Stomach (tissue), 9 donors: ENCODE measurements around the gene TEX26. TPM values are rescaled to one million over a fixed set of nuclear protein-coding genes. Genes with fewer than 3 reads are reported as not detected.

ENCODE experiments used
- DNase-seq, 2 donors: peaks; one replicate each; pipeline versions ENCODE4 v3.0.0 to v3.0.0-alpha.2; 2013 to 2019
- H3K27ac ChIP-seq, 5 donors: fragments of 200-600 bp in 4 of 5; sonication (generic) in 4 of 5; one replicate each; pipeline ENCODE4 v1.5.1; 2013 to 2019; ENCODE audit warnings: mild to moderate bottlenecking in 1 of 5, moderate library complexity in 1 of 5
- H3K27me3 ChIP-seq, 3 donors: fragments of 200-600 bp; sonication (generic); one replicate each; pipeline ENCODE4 v1.5.1; 2017 to 2019; ENCODE audit warnings: mixed run types in 1 of 3
- H3K36me3 ChIP-seq, 4 donors: fragments of 200-600 bp; sonication (generic); 1 replicate in 3 of 4; 2 replicates in 1 of 4; pipeline ENCODE4 v1.5.1; 2016 to 2019
- H3K4me1 ChIP-seq, 4 donors: fragments of 200-600 bp; sonication (generic); one replicate each; pipeline ENCODE4 v1.5.1; 2016 to 2019
- H3K4me3 ChIP-seq, 4 donors: fragments of 200-600 bp; sonication (generic) in 3 of 4; one replicate each; pipeline ENCODE4 v1.5.1; 2016 to 2019; ENCODE audit warnings: mild to moderate bottlenecking in 1 of 4
- H3K9me3 ChIP-seq, 4 donors: fragments of 200-600 bp; sonication (generic); one replicate each; pipeline ENCODE4 v1.5.1; 2016 to 2019
- EP300 ChIP-seq: sonication (generic); formaldehyde crosslinking; IDR thresholded peaks from one replicate; pipeline ENCODE4 v1.6.1; 2017; ENCODE audit warnings: antibody characterized with exemption
- POLR2A ChIP-seq, 4 donors: fragments of 450-650 bp; IDR thresholded peaks; one replicate each; pipeline ENCODE4 v1.6.1; 2016; ENCODE audit warnings: antibody characterized with exemption in 4 of 4, control low read depth in 2 of 4, mild to moderate bottlenecking in 1 of 4, moderate library complexity in 1 of 4
- POLR2AphosphoS5 ChIP-seq, 3 donors: sonication (generic); formaldehyde crosslinking; IDR thresholded peaks; one replicate each; pipeline ENCODE4 v1.6.1; 2016; ENCODE audit warnings: antibody characterized with exemption in 3 of 3
- WGBS, 5 donors: extraction: QIAGEN DNeasy Blood & Tissue Kit in 3 of 5; methylation state at CpG; one replicate each; pipeline versions ENCODE4 v1.1.5 to v1.1.7; 2013 to 2018; 5-methylcytosine and 5-hydroxymethylcytosine counted together
- intact Hi-C: fragments of 100-400 bp; cut with DNase I; formaldehyde crosslinking; loops from one replicate; pipeline ENCODE4 v1.15.1; 2023; ENCODE audit warnings: low total_unique reads
- polyA plus RNA-seq, 3 donors: library from polyadenylated mRNA; stranded (reverse); fragments of 200-250 nt; gene quantifications; one replicate each; pipeline ENCODE4 v1.2.3, GENCODE V29; 2013
- total RNA-seq, 5 donors: library from RNA; depleted of rRNA; stranded (reverse); fragments of >200 nt; gene quantifications; one replicate each; pipeline versions ENCODE4 v1.1.0 to v1.2.3, GENCODE V29; 2014 to 2016
- TF ChIP-seq, protein P1 (sequence below), 7 experiments: fragments of 450-650 bp in 4 of 7; fragments of 200-600 bp in 3 of 7; sonication (generic) in 3 of 7; IDR thresholded peaks; one replicate each; pipeline ENCODE4 v1.5.1; 2016 to 2019; ENCODE audit warnings: antibody characterized with exemption in 7 of 7, control low read depth in 2 of 7, mild to moderate bottlenecking in 1 of 7
- donor health status: healthy with polysubstance abuse.
- donor health status: Bipolar disorder and iron deficiency.
- donor health status: healthy.

Gene TEX26
- total and polyA plus RNA-seq, 8 donors = 0.50 TPM; not detected in 7

DNA sequence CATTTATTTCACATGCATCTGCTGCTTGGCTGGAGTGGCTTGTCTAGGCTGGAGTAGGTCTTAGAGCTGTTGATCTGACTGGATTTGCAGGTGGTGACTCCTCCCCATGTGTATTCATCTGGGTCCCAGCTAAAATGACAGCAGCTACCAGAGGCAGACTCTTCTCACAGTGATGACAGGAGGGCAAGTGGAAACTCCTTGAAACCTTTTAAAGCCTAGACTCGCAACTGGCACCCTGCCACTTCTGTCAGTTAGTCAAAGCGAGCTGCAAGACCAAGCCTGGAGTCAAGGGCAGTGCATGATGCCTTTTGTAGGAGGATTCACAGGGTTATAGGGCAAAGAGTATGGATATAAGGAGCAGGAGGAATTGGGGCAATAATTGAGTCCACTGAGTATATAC lies 65.2 kb downstream of the TEX26 start:
- TF ChIP-seq POLR2AphosphoS5 (IDR thresholded peaks at IDR 0.05) = no peak
- no peak for TF ChIP-seq EP300
- TF ChIP-seq POLR2A (IDR thresholded peaks at IDR 0.05) = no peak
- TF ChIP-seq, protein P1, sequence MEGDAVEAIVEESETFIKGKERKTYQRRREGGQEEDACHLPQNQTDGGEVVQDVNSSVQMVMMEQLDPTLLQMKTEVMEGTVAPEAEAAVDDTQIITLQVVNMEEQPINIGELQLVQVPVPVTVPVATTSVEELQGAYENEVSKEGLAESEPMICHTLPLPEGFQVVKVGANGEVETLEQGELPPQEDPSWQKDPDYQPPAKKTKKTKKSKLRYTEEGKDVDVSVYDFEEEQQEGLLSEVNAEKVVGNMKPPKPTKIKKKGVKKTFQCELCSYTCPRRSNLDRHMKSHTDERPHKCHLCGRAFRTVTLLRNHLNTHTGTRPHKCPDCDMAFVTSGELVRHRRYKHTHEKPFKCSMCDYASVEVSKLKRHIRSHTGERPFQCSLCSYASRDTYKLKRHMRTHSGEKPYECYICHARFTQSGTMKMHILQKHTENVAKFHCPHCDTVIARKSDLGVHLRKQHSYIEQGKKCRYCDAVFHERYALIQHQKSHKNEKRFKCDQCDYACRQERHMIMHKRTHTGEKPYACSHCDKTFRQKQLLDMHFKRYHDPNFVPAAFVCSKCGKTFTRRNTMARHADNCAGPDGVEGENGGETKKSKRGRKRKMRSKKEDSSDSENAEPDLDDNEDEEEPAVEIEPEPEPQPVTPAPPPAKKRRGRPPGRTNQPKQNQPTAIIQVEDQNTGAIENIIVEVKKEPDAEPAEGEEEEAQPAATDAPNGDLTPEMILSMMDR (IDR thresholded peaks at IDR 0.05) = no peak
- intact Hi-C loops = no loop called here
- H3K27ac ChIP-seq = no peak overlapping the region
- H3K27me3 ChIP-seq = peaks cover 0 to 7% (median 0%) of the 10 kb centered on the region in 3 donors
- H3K4me1 ChIP-seq = peaks cover 0 to 8% (median 0%) of the 10 kb centered on the region in 4 donors
- no peaks in the 10 kb centered on the region for H3K36me3 ChIP-seq
- H3K4me3 ChIP-seq = no peak overlapping the region
- peak in 1 of 2 donors; percentile 30 for DNase-seq
- no peaks in the 10 kb centered on the region for H3K9me3 ChIP-seq
- 22 to 50% (median 48%) methylated on average over 2 of the region's 2 CpGs for WGBS, 5 donors

DNA sequence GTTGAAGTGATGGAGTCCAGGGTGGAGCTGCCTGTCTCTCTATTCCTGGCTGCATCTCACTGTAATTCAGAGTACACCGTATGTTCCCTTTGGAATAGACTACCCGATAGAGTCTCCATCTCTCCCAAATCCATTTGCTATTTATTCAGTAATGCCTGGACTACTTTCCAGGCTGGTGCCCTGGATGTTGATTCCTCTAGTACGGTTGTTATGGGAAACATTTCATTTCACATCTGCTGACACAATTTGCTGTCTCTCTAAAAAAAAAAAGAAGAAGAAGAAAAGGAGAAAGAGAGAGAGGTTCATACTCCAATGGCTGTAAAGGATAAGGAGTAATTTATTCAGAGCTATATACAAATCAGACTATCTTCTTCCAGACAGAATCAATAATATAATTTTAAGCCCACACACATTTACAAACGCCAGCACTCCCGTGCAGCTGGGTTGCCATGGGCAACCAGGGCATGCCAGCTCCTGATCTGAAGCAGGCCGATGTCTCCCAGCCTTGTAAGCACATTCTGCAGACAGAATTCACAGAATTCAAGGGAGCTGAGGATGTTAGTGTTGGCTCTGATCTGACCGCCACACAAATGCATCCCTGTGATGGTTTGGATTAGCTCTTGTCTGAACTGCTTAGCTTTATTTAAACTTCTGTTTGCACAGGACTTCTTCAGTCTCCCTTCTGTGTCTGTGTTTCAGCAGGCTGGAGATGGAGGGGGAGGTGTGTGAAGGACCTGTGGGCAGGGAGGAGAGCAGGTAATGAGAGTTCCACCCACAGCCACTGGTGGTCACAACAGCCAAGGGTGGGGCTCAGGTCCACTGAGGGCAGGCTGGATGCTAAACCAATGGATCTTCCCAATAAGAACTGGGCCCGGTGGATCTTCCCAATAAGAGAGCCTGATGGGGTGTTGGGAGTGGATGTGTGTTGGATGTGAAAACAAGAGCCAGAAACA lies 66.0 kb downstream of the TEX26 start:
- Histone ChIP-seq H3K36me3 (no peaks in the 10 kb centered on the region), H3K27me3 (peaks cover 0 to 7% (median 0%) of the 10 kb centered on the region in 3 donors), H3K4me3 (no peak overlapping the region), H3K9me3 (no peaks in the 10 kb centered on the region), H3K4me1 (peaks cover 0 to 8% (median 0%) of the 10 kb centered on the region in 4 donors), H3K27ac (no peak overlapping the region)
- intact Hi-C loops = no loop called here
- TF ChIP-seq POLR2A (IDR thresholded peaks at IDR 0.05) = no peak
- no peak for TF ChIP-seq EP300
- TF ChIP-seq, protein P1 (IDR thresholded peaks at IDR 0.05) = no peak
- TF ChIP-seq POLR2AphosphoS5 (IDR thresholded peaks at IDR 0.05) = no peak
- WGBS, 5 donors = 38 to 47% (median 42%) methylated on average over 8 of the region's 8 CpGs
- DNase-seq = peak in 1 of 2 donors; percentile 82

DNA sequence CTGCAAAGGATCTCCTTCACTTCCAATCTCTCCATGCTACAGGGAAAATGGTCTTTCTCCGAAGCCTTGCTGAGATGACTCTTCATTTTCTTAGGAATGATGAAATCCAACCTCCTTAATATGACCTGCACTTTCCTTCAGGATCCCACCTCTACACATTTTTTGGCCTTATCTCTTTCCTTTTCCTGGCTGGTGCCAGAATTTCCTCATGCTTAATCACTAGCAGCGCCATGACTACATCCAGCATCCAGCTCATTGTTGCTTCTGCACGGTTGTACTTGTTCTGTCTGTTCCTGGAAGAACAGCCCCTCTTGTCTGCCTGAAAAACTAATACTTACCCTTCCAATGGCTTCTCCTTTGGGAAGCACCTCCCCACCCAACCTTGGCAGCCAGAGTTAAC lies 68.4 kb downstream of the TEX26 start:
- Histone ChIP-seq H3K9me3 (no peaks in the 10 kb centered on the region), H3K4me1 (peaks cover 0 to 8% (median 0%) of the 10 kb centered on the region in 4 donors), H3K4me3 (no peak overlapping the region), H3K27ac (no peak overlapping the region), H3K27me3 (peaks cover 0 to 7% (median 0%) of the 10 kb centered on the region in 3 donors), H3K36me3 (no peaks in the 10 kb centered on the region)
- TF ChIP-seq POLR2AphosphoS5 (IDR thresholded peaks at IDR 0.05) (no peak), POLR2A (IDR thresholded peaks at IDR 0.05) (no peak)
- TF ChIP-seq, protein P1 (IDR thresholded peaks at IDR 0.05) = no peak
- WGBS, 5 donors = 62 to 73% (median 67%) methylated on average over 3 of the region's 3 CpGs
- DNase-seq = no peak
- intact Hi-C loops = no loop called here

DNA sequence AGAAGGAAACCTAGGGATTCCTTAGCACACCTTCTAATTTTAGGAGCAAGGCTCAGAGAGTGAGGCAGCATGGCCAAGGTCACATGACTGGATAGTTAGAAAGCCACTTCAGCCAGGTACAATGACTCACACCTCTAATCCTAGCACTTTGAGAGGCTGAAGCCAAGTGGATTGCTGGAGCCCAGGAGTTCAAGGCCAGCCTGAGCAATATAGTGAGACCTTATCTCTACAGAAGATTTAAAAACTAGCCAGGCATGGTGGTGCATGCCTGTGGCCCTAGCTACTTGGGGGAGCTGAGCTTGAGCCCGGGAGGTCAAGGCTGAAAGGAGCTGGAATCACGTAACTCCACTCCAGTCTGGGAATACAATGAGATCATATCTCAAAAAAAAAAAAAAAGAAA lies 69.2 kb downstream of the TEX26 start:
- WGBS, 5 donors = 36 to 41% (median 38%) methylated on average over 2 of the region's 2 CpGs
- H3K9me3 ChIP-seq = no peaks in the 10 kb centered on the region
- intact Hi-C loops = no loop called here
- H3K4me1 ChIP-seq = peaks cover 0 to 8% (median 0%) of the 10 kb centered on the region in 4 donors
- no peak overlapping the region for H3K4me3 ChIP-seq
- no peak overlapping the region for H3K27ac ChIP-seq
- no peak for TF ChIP-seq POLR2AphosphoS5 (IDR thresholded peaks at IDR 0.05)
- TF ChIP-seq POLR2A (IDR thresholded peaks at IDR 0.05) = no peak
- no peaks in the 10 kb centered on the region for H3K36me3 ChIP-seq
- peaks cover 0 to 7% (median 0%) of the 10 kb centered on the region in 3 donors for H3K27me3 ChIP-seq
- DNase-seq = no peak
